HepG2 (cell line): ENCODE measurements around the gene MCRIP2. TPM values are rescaled to one million over a fixed set of nuclear protein-coding genes. Genes with fewer than 3 reads are reported as not detected.
A peak's percentile ranks its signal among the peaks of the same experiment; 100 is the strongest.

Source experiments
- CERS6 ChIP-seq: sonication (generic); formaldehyde crosslinking; IDR thresholded peaks from 2 replicates; pipeline ENCODE4 v1.5.0; 2020; ENCODE audit warnings: missing genetic modification reagents
- CHD4 ChIP-seq: fragments of 200-600 bp; sonication (generic); IDR thresholded peaks from 2 replicates; pipeline ENCODE4 v1.7.0; 2017; ENCODE audit warnings: mild to moderate bottlenecking, low read length, borderline replicate concordance
- FOXA1 ChIP-seq, 2 experiments: fragments of 450-650 bp in 1 of 2; sonication (generic) in 1 of 2; formaldehyde crosslinking in 1 of 2; IDR thresholded peaks; 2 replicates each; pipeline versions ENCODE4 v1.4.0 to v1.6.1; 2016 to 2020; ENCODE audit warnings: missing genetic modification reagents in 1 of 2
- FOXP4 ChIP-seq: sonication (generic); formaldehyde crosslinking; IDR thresholded peaks from 2 replicates; pipeline ENCODE4 v1.4.0; 2020; ENCODE audit warnings: missing genetic modification reagents
- HDAC1 ChIP-seq: sonication (generic); formaldehyde crosslinking; IDR thresholded peaks from 2 replicates; pipeline ENCODE4 v1.5.1; 2020; ENCODE audit warnings: mild to moderate bottlenecking, missing genetic modification reagents
- HDAC6 ChIP-seq: fragments of 200-600 bp; sonication (generic); IDR thresholded peaks from 2 replicates; pipeline ENCODE4 v1.7.0; 2017; ENCODE audit warnings: mild to moderate bottlenecking, antibody characterized with exemption, low read length, low read depth
- HOXA9 ChIP-seq: sonication (generic); formaldehyde crosslinking; IDR thresholded peaks from 2 replicates; pipeline ENCODE4 v1.8.1; 2022; ENCODE audit warnings: missing genetic modification reagents, mild to moderate bottlenecking, moderate library complexity, borderline replicate concordance
- IRX3 ChIP-seq: sonication (generic); formaldehyde crosslinking; IDR thresholded peaks from 2 replicates; pipeline ENCODE4 v1.8.1; 2023; ENCODE audit warnings: mild to moderate bottlenecking, low read depth, missing genetic modification reagents, borderline replicate concordance
- ISL2 ChIP-seq: sonication (generic); formaldehyde crosslinking; IDR thresholded peaks from 2 replicates; pipeline ENCODE4 v1.5.0; 2020; ENCODE audit warnings: missing genetic modification reagents
- KAT7 ChIP-seq: IDR thresholded peaks from 2 replicates; pipeline ENCODE4 v1.6.1; 2018; ENCODE audit warnings: borderline replicate concordance, missing compliant biosample characterization
- PAF1 ChIP-seq: IDR thresholded peaks from 2 replicates; pipeline ENCODE4 v1.6.1; 2016; ENCODE audit warnings: missing genetic modification reagents, missing compliant biosample characterization
- PITX1 ChIP-seq: sonication (generic); formaldehyde crosslinking; IDR thresholded peaks from 2 replicates; pipeline ENCODE4 v1.5.1; 2020; ENCODE audit warnings: mild to moderate bottlenecking, missing genetic modification reagents
- REL ChIP-seq: sonication (generic); formaldehyde crosslinking; conservative IDR thresholded peaks from 2 replicates; pipeline ENCODE4 v1.8.0; 2022; ENCODE audit warnings: mild to moderate bottlenecking, missing genetic modification reagents, moderate library complexity
- SETDB1 ChIP-seq: sonication (generic); formaldehyde crosslinking; IDR thresholded peaks from 2 replicates; pipeline ENCODE4 v1.5.1; 2020; ENCODE audit warnings: missing genetic modification reagents, mild to moderate bottlenecking, borderline replicate concordance
- SIN3A ChIP-seq: IDR thresholded peaks from 2 replicates; pipeline ENCODE4 v1.6.1; 2011; ENCODE audit warnings: low read depth, mild to moderate bottlenecking, control low read depth, low read length, borderline replicate concordance
- ZNF281 ChIP-seq: sonication (generic); formaldehyde crosslinking; IDR thresholded peaks from 2 replicates; pipeline ENCODE4 v1.4.0; 2020; ENCODE audit warnings: missing genetic modification reagents, borderline replicate concordance
- ZNF567 ChIP-seq: sonication (generic); formaldehyde crosslinking; IDR thresholded peaks from 2 replicates; pipeline ENCODE4 v1.8.1; 2023; ENCODE audit warnings: mild to moderate bottlenecking, missing genetic modification reagents, borderline replicate concordance
- ZNF891 ChIP-seq: sonication (generic); formaldehyde crosslinking; IDR thresholded peaks from 2 replicates; pipeline ENCODE4 v1.5.0; 2020; ENCODE audit warnings: mild to moderate bottlenecking, missing genetic modification reagents
- ZSCAN29 ChIP-seq: sonication (generic); formaldehyde crosslinking; conservative IDR thresholded peaks from 2 replicates; pipeline ENCODE4 v1.4.0; 2020; ENCODE audit warnings: mild to moderate bottlenecking, missing genetic modification reagents
- ZSCAN31 ChIP-seq: sonication (generic); formaldehyde crosslinking; IDR thresholded peaks from 2 replicates; pipeline ENCODE4 v1.5.0; 2020; ENCODE audit warnings: low read depth, mild to moderate bottlenecking, missing genetic modification reagents
- polyA plus RNA-seq, 8 experiments: library from polyadenylated mRNA; depleted of rRNA in 3 of 8; stranded (reverse) in 7 of 8; unstranded in 1 of 8; fragments of >200 nt; fragmentation: Illumina TruSeq in 4 of 8; extraction: Trizol in 4 of 8; gene quantifications; 2 replicates each; pipeline versions ENCODE4 v1.2.1 to v1.2.3, GENCODE V29; 2011 to 2016; ENCODE audit warnings: low read depth in 4 of 8, missing spikeins in 1 of 8, mixed read lengths in 1 of 8; ENCODE audit not compliant: insufficient read depth in 1 of 8
- total RNA-seq, 5 experiments: library from RNA; depleted of rRNA; stranded (reverse); fragments of >200 nt; fragmentation: Illumina TruSeq; extraction: Trizol; gene quantifications; 2 replicates each; pipeline ENCODE4 v1.2.3, GENCODE V29; 2016; ENCODE audit warnings: low read depth in 1 of 5
- TF ChIP-seq, protein P1 (sequence below): sonication (generic); formaldehyde crosslinking; IDR thresholded peaks from 2 replicates; pipeline ENCODE4 v1.5.0; 2020; ENCODE audit warnings: missing genetic modification reagents

MCRIP2 gene
- total and polyA plus RNA-seq, 2 of the 13 experiments (the other 11 are each of a cell fraction or from before 2014, with no cell fraction given) = 39.6 to 76.7 TPM

DNA sequence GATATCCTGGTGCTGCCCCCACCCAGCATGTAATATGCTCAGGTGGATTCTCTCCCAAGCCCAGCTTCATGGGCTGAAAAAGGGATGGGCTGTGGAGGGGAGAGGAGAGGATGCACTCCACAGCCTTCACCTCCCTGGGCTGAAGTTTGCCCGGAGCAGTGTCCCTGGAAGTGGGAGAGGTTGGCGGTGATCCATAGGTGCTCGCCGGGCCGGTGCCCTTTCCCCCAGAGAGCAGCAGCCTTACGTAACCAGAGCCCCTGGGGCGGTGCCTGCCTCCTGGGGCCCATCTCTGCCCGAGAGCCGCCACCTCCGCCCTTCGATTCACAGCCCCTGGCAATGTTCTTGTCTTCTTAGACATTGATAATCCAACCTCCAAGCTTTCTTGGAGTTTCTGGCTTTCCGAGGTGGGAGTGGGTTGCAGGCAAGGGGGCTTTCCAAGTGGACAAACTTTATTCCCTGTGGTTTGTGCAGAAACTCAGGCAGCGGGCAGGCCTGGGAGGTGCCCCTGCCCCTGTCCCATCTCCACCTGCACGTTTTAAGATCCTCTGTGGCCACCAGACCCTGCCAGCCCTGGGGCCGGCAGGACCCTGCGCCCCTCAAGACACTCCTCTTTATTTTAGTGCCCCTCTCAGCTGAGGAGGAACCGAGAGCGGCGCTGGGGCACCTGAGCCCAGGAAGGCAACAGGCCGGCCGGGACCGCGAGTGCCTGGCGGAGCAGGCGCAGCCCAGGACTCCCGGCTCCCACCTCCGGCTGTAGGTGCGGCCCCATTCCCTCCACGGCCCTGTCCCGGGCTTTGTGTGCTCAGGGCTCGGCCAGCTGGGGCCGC is 4.4 kb downstream of the MCRIP2 start (continued):
- no peak for TF ChIP-seq HOXA9
- peak; percentile 55; the same call in 1 of the 2 replicates for TF ChIP-seq ZSCAN31 (CRISPR knock-in tag)
- TF ChIP-seq SETDB1 (CRISPR knock-in tag) = no peak
- TF ChIP-seq IRX3 (CRISPR knock-in tag) = no peak
- no peak for TF ChIP-seq CERS6 (CRISPR knock-in tag)
- TF ChIP-seq, protein P1, sequence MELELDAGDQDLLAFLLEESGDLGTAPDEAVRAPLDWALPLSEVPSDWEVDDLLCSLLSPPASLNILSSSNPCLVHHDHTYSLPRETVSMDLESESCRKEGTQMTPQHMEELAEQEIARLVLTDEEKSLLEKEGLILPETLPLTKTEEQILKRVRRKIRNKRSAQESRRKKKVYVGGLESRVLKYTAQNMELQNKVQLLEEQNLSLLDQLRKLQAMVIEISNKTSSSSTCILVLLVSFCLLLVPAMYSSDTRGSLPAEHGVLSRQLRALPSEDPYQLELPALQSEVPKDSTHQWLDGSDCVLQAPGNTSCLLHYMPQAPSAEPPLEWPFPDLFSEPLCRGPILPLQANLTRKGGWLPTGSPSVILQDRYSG (CRISPR knock-in tag) = no peak
- no peak for TF ChIP-seq HDAC6
- TF ChIP-seq ISL2 (CRISPR knock-in tag) = 0 out of 2 replicates have a peak, but pooled peaks have one; percentile 42
- peak; percentile 13; the same call in 1 of the 2 replicates for TF ChIP-seq SIN3A
- TF ChIP-seq PITX1 (CRISPR knock-in tag) = peak; percentile 63; the same call in 1 of the 2 replicates
- no peak for TF ChIP-seq ZNF567 (CRISPR knock-in tag)
- TF ChIP-seq ZNF281 (CRISPR knock-in tag) = no peak
- TF ChIP-seq KAT7 (CRISPR knock-in tag) = no peak
- TF ChIP-seq ZSCAN29 = no peak
- TF ChIP-seq FOXP4 (CRISPR knock-in tag) = no peak
- no peak for TF ChIP-seq REL (CRISPR knock-in tag)
- TF ChIP-seq HDAC1 (CRISPR knock-in tag) = no peak
- no peak for TF ChIP-seq CHD4
- no peak for TF ChIP-seq ZNF891 (CRISPR knock-in tag)
- no peak for TF ChIP-seq FOXA1 (IDR thresholded peaks at IDR 0.05)
- no peak for TF ChIP-seq FOXA1 (CRISPR knock-in tag; IDR thresholded peaks at IDR 0.05)
- TF ChIP-seq PAF1 (CRISPR knock-in tag) = no peak
